ENCODE results near the gene HOXB5.
A peak's percentile ranks its signal among the peaks of the same experiment; 100 is the strongest.

Gene HOXB5

DNA sequence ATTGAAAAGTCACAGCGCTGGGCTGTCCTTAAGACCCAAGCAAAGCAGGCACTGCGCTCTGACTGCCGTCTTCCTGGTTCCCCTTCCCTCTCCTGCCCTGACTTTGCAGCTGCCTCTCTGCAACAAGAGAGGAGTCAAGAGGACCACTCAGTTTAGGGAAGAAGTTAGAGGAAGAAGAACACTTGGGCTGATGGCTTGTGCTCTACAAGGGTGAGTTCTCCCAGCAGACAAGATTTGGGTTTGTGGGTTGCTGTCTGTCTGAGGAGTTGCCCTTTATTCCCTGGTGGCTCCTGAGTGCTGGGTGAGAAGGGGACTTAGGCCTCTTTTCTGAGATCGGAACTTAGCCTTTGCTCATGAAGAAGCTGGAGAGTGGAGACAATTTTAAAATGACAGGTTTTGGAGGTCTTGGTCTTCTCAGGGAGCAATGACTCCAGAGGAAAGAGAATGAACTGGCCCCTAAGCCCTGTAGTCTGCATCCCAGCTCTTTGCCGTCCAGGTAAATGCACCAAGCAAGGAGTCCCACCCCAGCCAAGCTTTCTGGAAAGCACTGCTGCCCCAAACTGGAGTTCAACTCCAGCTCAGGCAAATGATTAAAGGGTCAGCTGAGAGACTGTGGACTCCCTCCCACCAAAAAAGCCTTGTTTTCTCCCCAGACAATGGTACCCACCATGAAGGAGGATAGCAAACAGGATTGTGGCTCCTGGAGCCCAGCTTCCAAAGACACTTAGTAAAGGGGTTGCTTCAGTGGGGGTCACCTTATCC is 35.3 kb upstream of the HOXB5 start:
- no peaks in the 10 kb centered on the region for H3K9me3 ChIP-seq (ENCODE audit: control insufficient read depth, low read length)
- H3K36me3 ChIP-seq (ENCODE audit: control insufficient read depth, insufficient read depth, low read length): no peaks in the 10 kb centered on the region
- WGBS, 2 experiments (ENCODE audit: insufficient coverage in 2 of 2): 23 to 28% methylated on average over 2 to 4 of the region's 5 CpGs
- H3K27ac ChIP-seq (ENCODE audit: low read depth, low read length, severe bottlenecking): no peak overlapping the region
- peaks cover 5% of the 10 kb centered on the region for H3K4me1 ChIP-seq (ENCODE audit: control insufficient read depth, insufficient read depth, low read length, poor library complexity, severe bottlenecking)
- no peak overlapping the region for H3K4me3 ChIP-seq (ENCODE audit: extremely low read depth, insufficient read depth, low read length, poor library complexity, severe bottlenecking)

GRCh38 chr17:48627623-48628521 is 34.3 kb upstream of the HOXB5 start:
- peak overlapping the region; percentile 16 for H3K27ac ChIP-seq (ENCODE audit: low read depth, low read length, severe bottlenecking)
- peaks cover 5% of the 10 kb centered on the region for H3K4me1 ChIP-seq (ENCODE audit: control insufficient read depth, insufficient read depth, low read length, poor library complexity, severe bottlenecking)
- no peak overlapping the region for H3K4me3 ChIP-seq (ENCODE audit: extremely low read depth, insufficient read depth, low read length, poor library complexity, severe bottlenecking)
- H3K36me3 ChIP-seq (ENCODE audit: control insufficient read depth, insufficient read depth, low read length): no peaks in the 10 kb centered on the region
- no peaks in the 10 kb centered on the region for H3K9me3 ChIP-seq (ENCODE audit: control insufficient read depth, low read length)
- whole genome bisulfite sequencing, 2 experiments (ENCODE audit: insufficient coverage in 2 of 2): 13 to 15% methylated on average over 23 to 24 of the region's 27 CpGs

DNA sequence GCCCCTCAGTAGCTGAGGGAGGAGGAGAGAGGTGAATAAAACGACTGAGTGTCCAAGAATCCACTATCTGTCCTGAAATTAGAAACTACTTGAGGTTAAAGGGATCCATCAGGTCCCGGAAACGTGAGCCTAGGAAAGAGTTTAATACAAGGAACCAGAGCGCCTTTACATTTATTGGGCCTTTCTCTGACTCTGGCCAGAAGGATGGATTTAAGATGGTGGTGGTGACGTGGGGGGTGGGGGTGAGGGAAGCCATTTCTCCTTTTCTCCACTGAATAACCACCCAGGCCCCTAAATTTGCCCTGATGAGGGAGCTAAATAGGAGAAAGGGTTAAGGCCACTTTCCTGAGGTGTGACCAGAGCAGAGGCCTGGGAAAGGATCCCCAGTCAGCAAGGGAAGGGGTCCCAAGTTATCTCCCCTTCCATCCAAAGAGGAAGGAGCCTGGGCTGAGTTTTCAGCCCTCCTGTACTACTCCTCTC is 33.6 kb upstream of the HOXB5 start:
- no peaks in the 10 kb centered on the region for H3K9me3 ChIP-seq (ENCODE audit: control insufficient read depth, low read length)
- H3K4me3 ChIP-seq (ENCODE audit: extremely low read depth, insufficient read depth, low read length, poor library complexity, severe bottlenecking): peak overlapping the region; percentile 22
- WGBS, 2 experiments (ENCODE audit: insufficient coverage in 2 of 2): 9 to 11% methylated on average over 3 to 4 of the region's 5 CpGs
- peak overlapping the region; percentile 51 for H3K27ac ChIP-seq (ENCODE audit: low read depth, low read length, severe bottlenecking)
- peaks cover 5% of the 10 kb centered on the region for H3K4me1 ChIP-seq (ENCODE audit: control insufficient read depth, insufficient read depth, low read length, poor library complexity, severe bottlenecking)
- H3K36me3 ChIP-seq (ENCODE audit: control insufficient read depth, insufficient read depth, low read length): no peaks in the 10 kb centered on the region

GRCh38 chr17:48626245-48627117 is 32.9 kb upstream of the HOXB5 start, which contains the start of gene HOXB9:
Gene HOXB9, minus strand, starts transcription at chr17:48626358. Its CDS starts 89 bp downstream, at chr17:48626269.
- H3K4me3 ChIP-seq (ENCODE audit: extremely low read depth, insufficient read depth, low read length, poor library complexity, severe bottlenecking): peak within 1 kb of the TSS; percentile 34
- H3K27ac ChIP-seq (ENCODE audit: low read depth, low read length, severe bottlenecking): peak within 1 kb of the TSS; percentile 64
- H3K4me1 ChIP-seq (ENCODE audit: control insufficient read depth, insufficient read depth, low read length, poor library complexity, severe bottlenecking): peaks cover 5% of the 10 kb centered on the region
- WGBS, 2 experiments (ENCODE audit: insufficient coverage in 2 of 2): 0 to 1% methylated on average over 13 to 31 of the region's 50 CpGs
- no peaks in the 10 kb centered on the region for H3K9me3 ChIP-seq (ENCODE audit: control insufficient read depth, low read length)
- no peaks in the 10 kb centered on the region for H3K36me3 ChIP-seq (ENCODE audit: control insufficient read depth, insufficient read depth, low read length)

GRCh38 chr17:48625495-48626244 is 32.1 kb upstream of the HOXB5 start:
- Histone ChIP-seq H3K4me3 (ENCODE audit: extremely low read depth, insufficient read depth, low read length, poor library complexity, severe bottlenecking) (peak overlapping the region; percentile 34), H3K36me3 (ENCODE audit: control insufficient read depth, insufficient read depth, low read length) (no peaks in the 10 kb centered on the region), H3K4me1 (ENCODE audit: control insufficient read depth, insufficient read depth, low read length, poor library complexity, severe bottlenecking) (peaks cover 5% of the 10 kb centered on the region), H3K9me3 (ENCODE audit: control insufficient read depth, low read length) (no peaks in the 10 kb centered on the region), H3K27ac (ENCODE audit: low read depth, low read length, severe bottlenecking) (peak overlapping the region; percentile 64)
- WGBS, 2 experiments (ENCODE audit: insufficient coverage in 2 of 2): 0% methylated on average over 55 to 65 of the region's 69 CpGs

GRCh38 chr17:48624544-48625494 is 31.2 kb upstream of the HOXB5 start:
- 0 to 1% methylated on average over 32 to 33 of the region's 66 CpGs for WGBS, 2 experiments (ENCODE audit: insufficient coverage in 2 of 2)
- H3K4me3 ChIP-seq (ENCODE audit: extremely low read depth, insufficient read depth, low read length, poor library complexity, severe bottlenecking): peak overlapping the region; percentile 34
- peaks cover 5% of the 10 kb centered on the region for H3K4me1 ChIP-seq (ENCODE audit: control insufficient read depth, insufficient read depth, low read length, poor library complexity, severe bottlenecking)
- H3K36me3 ChIP-seq (ENCODE audit: control insufficient read depth, insufficient read depth, low read length): no peaks in the 10 kb centered on the region
- H3K27ac ChIP-seq (ENCODE audit: low read depth, low read length, severe bottlenecking): peak overlapping the region; percentile 64
- no peaks in the 10 kb centered on the region for H3K9me3 ChIP-seq (ENCODE audit: control insufficient read depth, low read length)

DNA sequence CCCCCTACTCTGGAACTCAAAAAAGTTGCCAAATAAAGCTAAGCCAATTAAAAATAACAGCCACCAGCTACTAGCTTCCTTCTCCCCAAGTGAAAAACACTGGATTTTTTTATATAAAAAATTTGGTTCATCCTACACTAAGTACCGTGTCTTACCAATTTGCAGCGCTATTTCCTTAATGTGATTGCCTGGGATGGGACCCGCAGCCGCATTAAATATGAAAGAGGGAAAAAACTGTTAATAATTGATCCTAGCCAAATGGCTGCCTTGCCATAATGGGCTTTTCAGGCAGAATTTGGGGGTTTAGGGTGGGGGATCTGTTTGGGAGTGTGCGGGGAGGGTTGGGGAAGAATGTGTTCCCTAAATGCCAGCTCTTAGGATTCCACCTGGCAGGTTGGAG is 30.5 kb upstream of the HOXB5 start:
- H3K27ac ChIP-seq (ENCODE audit: low read depth, low read length, severe bottlenecking): no peak overlapping the region
- 9% methylated on average over 1 of the region's 5 CpGs; no CpG with 5 or more reads in 1 of the 2 experiments for WGBS, 2 experiments (ENCODE audit: insufficient coverage in 2 of 2)
- peak overlapping the region; percentile 9 for H3K4me3 ChIP-seq (ENCODE audit: extremely low read depth, insufficient read depth, low read length, poor library complexity, severe bottlenecking)
- H3K4me1 ChIP-seq (ENCODE audit: control insufficient read depth, insufficient read depth, low read length, poor library complexity, severe bottlenecking): peaks cover 5% of the 10 kb centered on the region
- no peaks in the 10 kb centered on the region for H3K36me3 ChIP-seq (ENCODE audit: control insufficient read depth, insufficient read depth, low read length)
- H3K9me3 ChIP-seq (ENCODE audit: control insufficient read depth, low read length): no peaks in the 10 kb centered on the region

DNA sequence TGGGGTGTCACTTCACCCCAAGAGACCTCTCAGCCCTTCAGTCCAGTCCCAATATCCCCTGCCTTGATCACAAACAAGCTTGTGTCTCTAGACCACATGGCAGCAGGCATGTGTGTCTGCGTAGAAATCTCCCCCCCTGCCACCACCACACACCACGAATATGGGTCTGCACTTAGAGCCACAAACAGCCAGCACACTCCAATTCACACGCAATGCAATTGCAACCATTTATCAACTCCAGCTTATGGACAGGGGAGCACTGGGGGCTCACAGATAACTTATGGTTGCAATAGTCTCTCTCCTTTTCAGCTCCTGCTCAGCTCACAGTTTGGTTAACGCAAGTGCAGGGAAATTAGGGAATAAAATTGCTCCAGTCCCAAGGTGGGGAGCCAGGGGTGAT is 30.0 kb upstream of the HOXB5 start:
- 8 to 19% methylated on average over 2 to 3 of the region's 4 CpGs for whole genome bisulfite sequencing, 2 experiments (ENCODE audit: insufficient coverage in 2 of 2)
- peak overlapping the region; percentile 9 for H3K4me3 ChIP-seq (ENCODE audit: extremely low read depth, insufficient read depth, low read length, poor library complexity, severe bottlenecking)
- H3K27ac ChIP-seq (ENCODE audit: low read depth, low read length, severe bottlenecking): no peak overlapping the region
- H3K9me3 ChIP-seq (ENCODE audit: control insufficient read depth, low read length): no peaks in the 10 kb centered on the region
- no peaks in the 10 kb centered on the region for H3K36me3 ChIP-seq (ENCODE audit: control insufficient read depth, insufficient read depth, low read length)
- H3K4me1 ChIP-seq (ENCODE audit: control insufficient read depth, insufficient read depth, low read length, poor library complexity, severe bottlenecking): peaks cover 10% of the 10 kb centered on the region

DNA sequence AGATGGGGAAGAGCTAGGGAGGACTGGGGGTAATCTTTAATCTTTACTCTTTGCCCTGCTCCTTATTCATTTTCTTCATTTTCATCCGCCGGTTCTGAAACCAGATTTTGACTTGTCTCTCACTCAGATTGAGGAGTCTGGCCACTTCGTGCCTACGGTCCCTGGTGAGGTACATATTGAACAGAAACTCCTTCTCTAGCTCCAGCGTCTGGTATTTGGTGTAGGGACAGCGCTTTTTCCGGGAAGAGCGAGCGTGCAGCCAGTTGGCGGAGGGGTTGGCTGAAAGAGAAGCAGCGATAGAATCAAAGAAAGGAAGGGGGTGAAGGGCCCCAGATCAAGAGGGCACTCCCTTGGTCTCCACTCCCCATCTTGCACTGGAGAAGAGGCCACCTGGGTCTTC is 29.3 kb upstream of the HOXB5 start:
- H3K4me1 ChIP-seq (ENCODE audit: control insufficient read depth, insufficient read depth, low read length, poor library complexity, severe bottlenecking): peaks cover 10% of the 10 kb centered on the region
- H3K4me3 ChIP-seq (ENCODE audit: extremely low read depth, insufficient read depth, low read length, poor library complexity, severe bottlenecking): no peak overlapping the region
- H3K27ac ChIP-seq (ENCODE audit: low read depth, low read length, severe bottlenecking): no peak overlapping the region
- H3K9me3 ChIP-seq (ENCODE audit: control insufficient read depth, low read length): no peaks in the 10 kb centered on the region
- WGBS, 2 experiments (ENCODE audit: insufficient coverage in 2 of 2): 9 to 14% methylated on average over 9 to 11 of the region's 11 CpGs
- H3K36me3 ChIP-seq (ENCODE audit: control insufficient read depth, insufficient read depth, low read length): no peaks in the 10 kb centered on the region
